ENCODE data around the gene ELP5. TPM values are rescaled to one million over a fixed set of nuclear protein-coding genes. Genes with fewer than 3 reads are reported as not detected.

ELP5 gene
- polyA plus RNA-seq, 1 experiment = 25.9 TPM

GRCh38 chr17:7205561-7205960 lies 46.5 kb upstream of the ELP5 start:
- POLR2A ChIA-PET = interaction anchor here (0.7 kb wide), 1 partner anchor 278 kb away, joined by 3 read pairs; no protein-coding TSS in a partner anchor
- H3K27ac ChIP-seq (ENCODE audit: low read depth, low read length) = peak overlapping the region; percentile 61

GRCh38 chr17:7207120-7208001 lies 44.7 kb upstream of the ELP5 start:
- H3K27ac ChIP-seq (ENCODE audit: low read depth, low read length) = no peak overlapping the region
- DNase-seq (ENCODE audit: low read depth, low spot score) = no peak
- no peak for TF ChIP-seq CTCF (IDR thresholded peaks at IDR 0.05; ENCODE audit: low read depth, low read length)
- no peaks in the 10 kb centered on the region for H3K27me3 ChIP-seq (ENCODE audit: control insufficient read depth, insufficient read depth, low read length)
- CTCF ChIA-PET = interaction anchor here (0.6 kb wide), 1 partner anchor 30 kb away, joined by 3 read pairs; no protein-coding TSS in a partner anchor
- H3K9me3 ChIP-seq (ENCODE audit: control insufficient read depth, insufficient read depth, low read length) = no peaks in the 10 kb centered on the region; the same call in 1 of the 2 replicates
- H3K4me3 ChIP-seq (ENCODE audit: low read depth, low read length) = no peak overlapping the region
- POLR2A ChIA-PET = no interaction called here

More at GRCh38 chr17:7205561-7205960, 46.5 kb upstream of the ELP5 start:
- H3K27me3 ChIP-seq (ENCODE audit: control insufficient read depth, insufficient read depth, low read length) = no peaks in the 10 kb centered on the region
- CTCF ChIA-PET = interaction anchor here (1.5 kb wide), 1 partner anchor 9 kb away, joined by 5 read pairs; no protein-coding TSS in a partner anchor
- peak overlapping the region; percentile 63 for H3K4me3 ChIP-seq (ENCODE audit: low read depth, low read length)
- no peak for TF ChIP-seq CTCF (IDR thresholded peaks at IDR 0.05; ENCODE audit: low read depth, low read length)
- no peak for DNase-seq (ENCODE audit: low read depth, low spot score)
- no peaks in the 10 kb centered on the region; the same call in 1 of the 2 replicates for H3K9me3 ChIP-seq (ENCODE audit: control insufficient read depth, insufficient read depth, low read length)

GRCh38 chr17:7208027-7208571 lies 43.9 kb upstream of the ELP5 start:
- POLR2A ChIA-PET = no interaction called here
- Histone ChIP-seq H3K4me3 (ENCODE audit: low read depth, low read length) (no peak overlapping the region), H3K27ac (ENCODE audit: low read depth, low read length) (no peak overlapping the region), H3K27me3 (ENCODE audit: control insufficient read depth, insufficient read depth, low read length) (no peaks in the 10 kb centered on the region), H3K9me3 (ENCODE audit: control insufficient read depth, insufficient read depth, low read length) (no peaks in the 10 kb centered on the region; the same call in 1 of the 2 replicates)
- no peak for DNase-seq (ENCODE audit: low read depth, low spot score)
- CTCF ChIA-PET = no interaction called here
- TF ChIP-seq CTCF (IDR thresholded peaks at IDR 0.05; ENCODE audit: low read depth, low read length) = no peak

GRCh38 chr17:7208754-7209460 lies 43.1 kb upstream of the ELP5 start:
- POLR2A ChIA-PET = no interaction called here
- no peak for TF ChIP-seq CTCF (IDR thresholded peaks at IDR 0.05; ENCODE audit: low read depth, low read length)
- CTCF ChIA-PET = no interaction called here

More at GRCh38 chr17:7208754-7209460, 43.1 kb upstream of the ELP5 start:
- H3K27ac ChIP-seq (ENCODE audit: low read depth, low read length) = no peak overlapping the region
- H3K4me3 ChIP-seq (ENCODE audit: low read depth, low read length) = no peak overlapping the region
- no peak for DNase-seq (ENCODE audit: low read depth, low spot score)
- H3K27me3 ChIP-seq (ENCODE audit: control insufficient read depth, insufficient read depth, low read length) = no peaks in the 10 kb centered on the region
- no peaks in the 10 kb centered on the region; the same call in 1 of the 2 replicates for H3K9me3 ChIP-seq (ENCODE audit: control insufficient read depth, insufficient read depth, low read length)

Measured in AG04450 (cell line).